ENCODE measurements around the gene TYSND1.
"Not testable (repeated sequence)": the region's sequence is repeated elsewhere in the genome, so short reads cannot be mapped to it uniquely, and the experiment has no call there.

Gene TYSND1

GRCh38 chr10:70132098-70133029 lies 14.1 kb downstream of the TYSND1 start, which contains the start of gene AIFM2:
Gene AIFM2 (minus strand): TSS chr10:70132825. CDS start chr10:70124084, 8,741 bp downstream.
- peak; percentile 47 for DNase-seq (ENCODE audit: low spot score)

- no peak for DNase-seq (ENCODE audit: low spot score)
Measured at GRCh38 chr10:70131560-70131937, 15.0 kb downstream of the TYSND1 start.

GRCh38 chr10:70130878-70131559 lies 15.5 kb downstream of the TYSND1 start:
- DNase-seq (ENCODE audit: low spot score): no peak

- DNase-seq (ENCODE audit: low spot score): no peak
Measured at GRCh38 chr10:70126700-70127395, 19.7 kb downstream of the TYSND1 start.

- no peak for DNase-seq (ENCODE audit: low spot score)
Measured at GRCh38 chr10:70125918-70126552, 20.5 kb downstream of the TYSND1 start.

GRCh38 chr10:70124918-70125317 lies 21.6 kb downstream of the TYSND1 start:
- DNase-seq (ENCODE audit: low spot score): no peak

GRCh38 chr10:70124415-70124814 lies 22.1 kb downstream of the TYSND1 start:
- DNase-seq (ENCODE audit: low spot score): no peak

- DNase-seq (ENCODE audit: low spot score): no peak
Measured at GRCh38 chr10:70123817-70124216, 22.7 kb downstream of the TYSND1 start.

- not testable (repeated sequence) for DNase-seq (ENCODE audit: low spot score)
Measured at GRCh38 chr10:70123166-70123565, 23.3 kb downstream of the TYSND1 start.

GRCh38 chr10:70122742-70123141 lies 23.8 kb downstream of the TYSND1 start:
- no peak for DNase-seq (ENCODE audit: low spot score)

- DNase-seq (ENCODE audit: low spot score): no peak
Measured at GRCh38 chr10:70121281-70121949, 25.1 kb downstream of the TYSND1 start.

GRCh38 chr10:70120417-70120816 lies 26.1 kb downstream of the TYSND1 start:
- DNase-seq (ENCODE audit: low spot score): no peak

GRCh38 chr10:70119623-70120022 lies 26.9 kb downstream of the TYSND1 start:
- DNase-seq (ENCODE audit: low spot score): no peak

GRCh38 chr10:70119197-70119596 lies 27.3 kb downstream of the TYSND1 start:
- DNase-seq (ENCODE audit: low spot score): no peak

- DNase-seq (ENCODE audit: low spot score): no peak
Measured at GRCh38 chr10:70118196-70118595, 28.3 kb downstream of the TYSND1 start.

GRCh38 chr10:70117646-70118045 lies 28.9 kb downstream of the TYSND1 start:
- DNase-seq (ENCODE audit: low spot score): no peak

- DNase-seq (ENCODE audit: low spot score): no peak
Measured at GRCh38 chr10:70115948-70116682, 30.4 kb downstream of the TYSND1 start.

- DNase-seq (ENCODE audit: low spot score): no peak
Measured at GRCh38 chr10:70114902-70115301, 31.6 kb downstream of the TYSND1 start.

- DNase-seq (ENCODE audit: low spot score): no peak
Measured at GRCh38 chr10:70112071-70112470, 34.4 kb downstream of the TYSND1 start.

- DNase-seq (ENCODE audit: low spot score): no peak
Measured at GRCh38 chr10:70111496-70111895, 35.0 kb downstream of the TYSND1 start.
